Naive thymus-derived CD8-positive, alpha-beta T cell (primary cell): ENCODE measurements around the gene TPP2. TPM values are rescaled to one million over a fixed set of nuclear protein-coding genes. Genes with fewer than 3 reads are reported as not detected.
A peak's percentile ranks its signal among the peaks of the same experiment; 100 is the strongest.

Source experiments
- ATAC-seq, 2 donors: fragments of 150-1000 bp; cut with Tn5 transposase in 1 of 2; sonication (Bioruptor Pico), chemical (Tn5 transposase) in 1 of 2; 1 replicate in 1 of 2; 2 replicates in 1 of 2; pipeline ENCODE4 v1.10.0; 2021; ENCODE audit warnings: mild to moderate bottlenecking in 2 of 2, moderate library complexity in 2 of 2
- POLR2A ChIA-PET: fragments of 350-600 bp; sonication (Branson Sonifier 250); formaldehyde crosslinking; loops from one replicate; lab custom pipeline; 2021; ENCODE audit warnings: antibody characterized with exemption; lab: Charles Lee
- DNase-seq, 10 donors: peaks; one replicate each; pipeline versions ENCODE4 v3.0.0 to v3.0.0-alpha.2; 2020 to 2022
- H3K27ac Mint-ChIP-seq, 10 donors: one replicate each; pipeline ENCODE4 v1.8.0; 2020 to 2022; ENCODE audit warnings: mild to moderate bottlenecking in 10 of 10, mixed read lengths in 10 of 10, moderate library complexity in 4 of 10, inconsistent platforms in 1 of 10
- H3K27me3 Mint-ChIP-seq, 5 donors: one replicate each; pipeline ENCODE4 v1.8.0; 2021 to 2022; ENCODE audit warnings: mixed read lengths in 5 of 5
- H3K36me3 Mint-ChIP-seq, 3 donors: one replicate each; pipeline ENCODE4 v1.8.0; 2020 to 2022; ENCODE audit warnings: mixed read lengths in 3 of 3, mild to moderate bottlenecking in 2 of 3, inconsistent platforms in 1 of 3
- H3K4me1 Mint-ChIP-seq, 4 donors: one replicate each; pipeline ENCODE4 v1.8.0; 2021 to 2022; ENCODE audit warnings: mixed read lengths in 4 of 4
- H3K4me3 Mint-ChIP-seq, 10 donors: one replicate each; pipeline ENCODE4 v1.8.0; 2020 to 2022; ENCODE audit warnings: mild to moderate bottlenecking in 10 of 10, mixed read lengths in 10 of 10, moderate library complexity in 6 of 10, inconsistent platforms in 1 of 10
- H3K9me3 Mint-ChIP-seq, 9 donors: one replicate each; pipeline ENCODE4 v1.8.0; 2020 to 2022; ENCODE audit warnings: mixed read lengths in 9 of 9, mild to moderate bottlenecking in 3 of 9, inconsistent platforms in 1 of 9, moderate library complexity in 1 of 9
- polyA plus RNA-seq, 3 donors: library from polyadenylated mRNA; unstranded; fragments of 300-500 nt; fragmentation: Illumina TruSeq; gene quantifications; one replicate each; pipeline ENCODE4 v1.2.3, GENCODE V29; 2021
- total RNA-seq, 8 experiments: library from RNA in 2 of 8; stranded (reverse) in 2 of 8; gene quantifications; one replicate each; pipeline ENCODE4 v1.2.3 and lab custom pipeline; 2021 to 2026

Gene TPP2
- total and polyA plus RNA-seq, 5 experiments from 2014 or later, result 52.3 to 224 (median 64.7) TPM

DNA sequence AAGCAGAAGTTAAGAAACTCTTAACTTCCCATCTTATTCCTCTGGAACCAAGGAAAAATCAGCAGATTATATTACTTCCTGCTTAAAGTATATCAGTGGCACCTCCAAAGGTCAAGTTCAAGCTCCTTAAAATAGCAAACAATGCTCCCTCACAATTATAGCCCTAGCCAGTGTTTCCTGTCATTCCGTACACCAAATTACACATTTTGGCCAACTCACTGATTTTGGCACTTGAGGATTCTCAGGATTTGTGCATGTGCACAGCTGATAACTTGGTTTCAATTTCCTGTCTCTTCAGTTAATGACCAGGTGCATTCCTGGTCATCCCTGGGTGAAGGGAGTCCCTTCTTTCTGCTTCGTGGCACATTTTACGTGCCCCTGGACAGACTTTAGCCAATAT, 42.0 kb downstream of the TPP2 start:
- POLR2A ChIA-PET, result no interaction called here
- no peak for ATAC-seq
- no peaks in the 10 kb centered on the region for H3K9me3 Mint-ChIP-seq
- H3K27ac Mint-ChIP-seq, result peak overlapping the region in 4 of 10 donors; percentile 2 to 47 (median 26)
- DNase-seq, result no peak
- H3K27me3 Mint-ChIP-seq, result no peaks in the 10 kb centered on the region
- H3K4me3 Mint-ChIP-seq, result no peak overlapping the region
- peaks cover 5 to 93% (median 37%) of the 10 kb centered on the region in 3 donors for H3K36me3 Mint-ChIP-seq
- peaks cover 0 to 10% (median 4%) of the 10 kb centered on the region in 4 donors for H3K4me1 Mint-ChIP-seq

DNA sequence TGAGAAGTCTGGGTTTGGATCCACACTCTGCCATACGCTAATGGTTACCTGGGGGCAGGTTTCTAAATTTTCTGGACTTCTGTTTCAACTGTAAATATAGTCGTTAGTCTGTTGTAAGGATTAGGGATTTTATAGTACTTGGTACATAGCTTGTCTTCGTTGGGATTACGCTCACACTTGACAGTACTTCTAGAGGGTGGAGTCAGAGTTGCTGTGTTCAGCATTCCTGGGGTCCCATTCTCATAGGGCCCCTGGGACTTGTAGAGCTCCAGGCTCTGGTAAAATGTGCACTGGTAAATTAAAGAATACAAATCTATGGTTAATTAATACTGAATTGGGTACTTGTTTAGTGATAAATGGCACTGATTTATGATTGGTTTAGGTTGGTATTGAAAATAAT, 45.2 kb downstream of the TPP2 start:
- POLR2A ChIA-PET, result interaction anchor here (0.5 to 2.4 kb wide), 3 partner anchors 15 to 50 kb away, joined by 3 to 7 read pairs (median 7); partner anchors contain the start of gene TPP2
- H3K4me1 Mint-ChIP-seq, result peaks cover 0 to 7% (median 4%) of the 10 kb centered on the region in 4 donors
- ATAC-seq, result no peak
- no peaks in the 10 kb centered on the region for H3K9me3 Mint-ChIP-seq
- DNase-seq, result no peak
- H3K27ac Mint-ChIP-seq, result peak overlapping the region in 4 of 10 donors; percentile 11 to 53 (median 20)
- H3K27me3 Mint-ChIP-seq, result no peaks in the 10 kb centered on the region
- peaks cover 4 to 90% (median 29%) of the 10 kb centered on the region in 3 donors for H3K36me3 Mint-ChIP-seq
- no peak overlapping the region for H3K4me3 Mint-ChIP-seq

- DNase-seq, result no peak
- H3K4me3 Mint-ChIP-seq, result no peak overlapping the region
- H3K36me3 Mint-ChIP-seq, result peaks cover 4 to 90% (median 27%) of the 10 kb centered on the region in 3 donors
- no peaks in the 10 kb centered on the region for H3K9me3 Mint-ChIP-seq
- ATAC-seq, result no peak
- no peaks in the 10 kb centered on the region for H3K27me3 Mint-ChIP-seq
- POLR2A ChIA-PET, result interaction anchor here (2.4 kb wide), 1 partner anchor 50 kb away, joined by 7 read pairs; no protein-coding TSS in a partner anchor
- H3K27ac Mint-ChIP-seq, result peak overlapping the region in 2 of 10 donors; percentile 32 to 38
- H3K4me1 Mint-ChIP-seq, result peaks cover 0 to 7% (median 4%) of the 10 kb centered on the region in 4 donors
Measured at GRCh38 chr13:102642475-102642874, 45.7 kb downstream of the TPP2 start.

- peak overlapping the region in 5 of 10 donors; percentile 14 to 54 (median 39) for H3K27ac Mint-ChIP-seq
- H3K27me3 Mint-ChIP-seq, result no peaks in the 10 kb centered on the region
- no peak overlapping the region for H3K4me3 Mint-ChIP-seq
- POLR2A ChIA-PET, result interaction anchor here (0.8 to 2.4 kb wide), 3 partner anchors 35 to 52 kb away, joined by 3 to 7 read pairs (median 5); no protein-coding TSS in a partner anchor
- ATAC-seq (no peak), DNase-seq (no peak)
- H3K36me3 Mint-ChIP-seq, result peaks cover 8 to 89% (median 19%) of the 10 kb centered on the region in 3 donors
- peaks cover 0 to 7% (median 5%) of the 10 kb centered on the region in 4 donors for H3K4me1 Mint-ChIP-seq
- no peaks in the 10 kb centered on the region for H3K9me3 Mint-ChIP-seq
Measured at GRCh38 chr13:102643656-102644055, 46.9 kb downstream of the TPP2 start.

GRCh38 chr13:102645701-102646100, 48.9 kb downstream of the TPP2 start:
- Mint-ChIP-seq H3K36me3 (peaks cover 8 to 93% (median 17%) of the 10 kb centered on the region in 3 donors), H3K27me3 (no peaks in the 10 kb centered on the region), H3K4me1 (peaks cover 0 to 7% (median 5%) of the 10 kb centered on the region in 4 donors), H3K9me3 (no peaks in the 10 kb centered on the region), H3K4me3 (no peak overlapping the region), H3K27ac (peak overlapping the region in 2 of 10 donors; percentile 25 to 55)
- DNase-seq (no peak), ATAC-seq (no peak)
- POLR2A ChIA-PET, result no interaction called here

- peak overlapping the region in 8 of 10 donors; percentile 3 to 71 (median 36) for H3K27ac Mint-ChIP-seq
- peaks cover 8 to 89% (median 17%) of the 10 kb centered on the region in 3 donors for H3K36me3 Mint-ChIP-seq
- H3K4me1 Mint-ChIP-seq, result peaks cover 0 to 7% (median 3%) of the 10 kb centered on the region in 4 donors
- ATAC-seq (no peak), DNase-seq (no peak)
- POLR2A ChIA-PET, result interaction anchor here (1.0 kb wide), 1 partner anchor 57 kb away, joined by 4 read pairs; no protein-coding TSS in a partner anchor
- H3K4me3 Mint-ChIP-seq, result peak overlapping the region in 2 of 10 donors; percentile 10 to 13
- no peaks in the 10 kb centered on the region for H3K27me3 Mint-ChIP-seq
- H3K9me3 Mint-ChIP-seq, result no peaks in the 10 kb centered on the region
Measured at GRCh38 chr13:102648046-102648445, 51.3 kb downstream of the TPP2 start.

DNA sequence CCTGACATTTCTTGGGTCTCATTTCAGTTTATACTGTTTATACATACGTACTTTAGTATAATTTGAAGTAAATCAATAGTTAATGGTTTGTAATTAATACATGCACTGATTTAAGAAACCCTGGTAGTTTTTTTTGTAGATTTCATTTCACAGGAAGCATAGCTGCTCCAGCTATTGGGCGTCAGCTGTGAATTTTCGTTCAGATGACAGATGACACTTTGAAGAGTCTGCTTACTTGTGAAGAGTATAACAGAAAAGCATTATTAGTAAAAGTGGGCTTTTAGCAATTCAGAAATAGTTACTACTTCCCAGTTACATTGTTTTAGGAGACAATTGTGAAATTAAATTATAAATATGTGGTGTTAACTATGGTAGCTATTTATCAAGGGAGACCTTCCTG, 53.7 kb downstream of the TPP2 start:
- Mint-ChIP-seq H3K4me1 (peaks cover 0 to 7% (median 3%) of the 10 kb centered on the region in 4 donors), H3K27ac (peak overlapping the region in 1 of 10 donors; percentile 11), H3K27me3 (no peaks in the 10 kb centered on the region), H3K4me3 (no peak overlapping the region), H3K9me3 (no peaks in the 10 kb centered on the region), H3K36me3 (peaks cover 3 to 69% (median 7%) of the 10 kb centered on the region in 3 donors)
- POLR2A ChIA-PET, result no interaction called here
- DNase-seq (no peak), ATAC-seq (no peak)

GRCh38 chr13:102651392-102651791, 54.6 kb downstream of the TPP2 start:
- Mint-ChIP-seq H3K4me3 (no peak overlapping the region), H3K36me3 (peaks cover 3 to 60% (median 7%) of the 10 kb centered on the region in 3 donors), H3K27ac (peak overlapping the region in 2 of 10 donors; percentile 11 to 34)

GRCh38 chr13:102651892-102652291, 55.1 kb downstream of the TPP2 start:
- H3K36me3 Mint-ChIP-seq, result peaks cover 3 to 56% (median 8%) of the 10 kb centered on the region in 3 donors
- no peak overlapping the region for H3K27ac Mint-ChIP-seq
- ATAC-seq, result no peak
- no peak overlapping the region for H3K4me3 Mint-ChIP-seq
- no peaks in the 10 kb centered on the region for H3K9me3 Mint-ChIP-seq
- H3K27me3 Mint-ChIP-seq, result no peaks in the 10 kb centered on the region
- POLR2A ChIA-PET, result interaction anchor here (0.9 to 1.3 kb wide), 3 partner anchors 44 to 194 kb away, joined by 3 to 6 read pairs (median 3); partner anchors contain the start of genes ERCC5 and TPP2
- peaks cover 0 to 4% (median 2%) of the 10 kb centered on the region in 4 donors for H3K4me1 Mint-ChIP-seq
- no peak for DNase-seq

More at GRCh38 chr13:102651392-102651791, 54.6 kb downstream of the TPP2 start:
- ATAC-seq, result no peak
- H3K27me3 Mint-ChIP-seq, result no peaks in the 10 kb centered on the region
- DNase-seq, result no peak
- no peaks in the 10 kb centered on the region for H3K9me3 Mint-ChIP-seq
- peaks cover 0 to 6% (median 3%) of the 10 kb centered on the region in 4 donors for H3K4me1 Mint-ChIP-seq
- POLR2A ChIA-PET, result interaction anchor here (0.9 to 1.3 kb wide), 2 partner anchors 55 to 195 kb away, joined by 3 to 6 read pairs; partner anchors contain the start of genes ERCC5 and TPP2

- ATAC-seq (no peak), DNase-seq (no peak)
- POLR2A ChIA-PET, result no interaction called here
- H3K4me3 Mint-ChIP-seq, result no peak overlapping the region
- no peak overlapping the region for H3K27ac Mint-ChIP-seq
- H3K9me3 Mint-ChIP-seq, result no peaks in the 10 kb centered on the region
- H3K27me3 Mint-ChIP-seq, result no peaks in the 10 kb centered on the region
- peaks cover 5 to 54% (median 25%) of the 10 kb centered on the region in 3 donors for H3K36me3 Mint-ChIP-seq
- H3K4me1 Mint-ChIP-seq, result peaks cover 0 to 2% (median under 1%) of the 10 kb centered on the region in 4 donors
Measured at GRCh38 chr13:102654756-102655155, 58.0 kb downstream of the TPP2 start.

- H3K27ac Mint-ChIP-seq, result no peak overlapping the region
- H3K9me3 Mint-ChIP-seq, result no peaks in the 10 kb centered on the region
- no peak overlapping the region for H3K4me3 Mint-ChIP-seq
- ATAC-seq (no peak), DNase-seq (peak in 1 of 10 donors; percentile 11)
- H3K4me1 Mint-ChIP-seq, result peaks cover 0 to 2% (median 0%) of the 10 kb centered on the region in 4 donors
- peaks cover 5 to 54% (median 35%) of the 10 kb centered on the region in 3 donors for H3K36me3 Mint-ChIP-seq
- no peaks in the 10 kb centered on the region for H3K27me3 Mint-ChIP-seq
- POLR2A ChIA-PET, result interaction anchor here (0.6 to 1.1 kb wide), 2 partner anchors 33 to 61 kb away, joined by 3 to 6 read pairs; partner anchors contain the start of gene TPP2
Measured at GRCh38 chr13:102657630-102658029, 60.8 kb downstream of the TPP2 start.

- H3K36me3 Mint-ChIP-seq, result peaks cover 7 to 53% (median 35%) of the 10 kb centered on the region in 3 donors
- no peak overlapping the region for H3K4me3 Mint-ChIP-seq
- DNase-seq (no peak), ATAC-seq (no peak)
- no peaks in the 10 kb centered on the region for H3K9me3 Mint-ChIP-seq
- POLR2A ChIA-PET, result interaction anchor here (0.5 to 1.1 kb wide), 3 partner anchors 9 to 64 kb away, joined by 3 to 6 read pairs (median 3); partner anchors contain the start of gene TPP2
- no peaks in the 10 kb centered on the region for H3K27me3 Mint-ChIP-seq
- peak overlapping the region in 5 of 10 donors; percentile 6 to 58 (median 36) for H3K27ac Mint-ChIP-seq
- H3K4me1 Mint-ChIP-seq, result no peaks in the 10 kb centered on the region
Measured at GRCh38 chr13:102658660-102659059, 61.9 kb downstream of the TPP2 start.
